K562 (cell line): Measurements from ENCODE around the gene MANBA. TPM values are rescaled to one million over a fixed set of nuclear protein-coding genes. Genes with fewer than 3 reads are reported as not detected.

Source experiments
- ATAC-seq: fragments of 200-7000 bp; cut with Tn5 transposase; 3 replicates; pipeline ENCODE4 v1.9.1; 2020; ENCODE audit warnings: moderate library complexity
- BruUV-seq: library from RNA; stranded (reverse); fragments of 400-500 nt; replicated peaks from 2 replicates; lab custom pipeline; 2021; lab: Mats Ljungman, UMichigan
- CTCF ChIA-PET: fragments of 300-600 bp; formaldehyde crosslinking; extraction: SDS; loops from one replicate; lab custom pipeline; 2021; ENCODE audit warnings: low intra/inter-chr PET ratio; lab: Yijun Ruan, JAX
- POLR2A ChIA-PET: fragments of 300-600, 350-650 bp; sonication (Branson Sonifier 250); formaldehyde crosslinking; extraction: SDS; loops from one replicate; lab custom pipeline; 2021; ENCODE audit warnings: antibody characterized with exemption, inconsistent platforms; lab: Yijun Ruan, JAX
- DNase-seq, 4 experiments: peaks; one replicate each; pipeline versions ENCODE4 v3.0.0 to v3.0.0-alpha.2; 2011 to 2018; ENCODE audit warnings: low spot score in 3 of 4, mixed read lengths in 3 of 4; ENCODE audit errors: extremely low read depth in 1 of 4
- FAIRE-seq: peaks from 2 replicates; lab custom pipeline; 2011; peaks lifted over from hg19 to GRCh38; lab: Jason Lieb, UNC
- H2AFZ ChIP-seq: 2 replicates; pipeline ENCODE4 v1.6.0; 2011; ENCODE audit warnings: low read depth, low read length, control low read depth, inconsistent platforms
- H3K27ac ChIP-seq: fragments of 200-600 bp; 3 replicates; pipeline ENCODE4 v1.8.0; 2011; ENCODE audit warnings: low read depth, mild to moderate bottlenecking, control low read depth, inconsistent platforms, low read length, moderate library complexity, mixed read lengths; ENCODE audit errors: extremely low read depth
- H3K27me3 ChIP-seq, 2 experiments: fragments of 300-600 bp in 1 of 2; 2 replicates in 1 of 2; 3 replicates in 1 of 2; pipeline versions ENCODE4 v1.6.0 to v1.8.0; 2011; ENCODE audit warnings: inconsistent platforms in 2 of 2, low read length in 2 of 2, mild to moderate bottlenecking in 1 of 2, mixed read lengths in 1 of 2, moderate library complexity in 1 of 2; ENCODE audit not compliant: control insufficient read depth in 2 of 2, insufficient read depth in 2 of 2
- H3K36me3 ChIP-seq: fragments of 300-600 bp; 3 replicates; pipeline ENCODE4 v1.8.0; 2011; ENCODE audit warnings: mild to moderate bottlenecking, low read length, inconsistent platforms; ENCODE audit not compliant: control insufficient read depth, insufficient read depth
- H3K4me1 ChIP-seq, 2 experiments: fragments of 200-600 bp in 1 of 2; replicated peaks in 1 of 2; 2 replicates in 1 of 2; 3 replicates in 1 of 2; pipeline versions ENCODE4 v1.5.1 to v1.8.0; 2011; ENCODE audit warnings: inconsistent platforms in 2 of 2, low read length in 2 of 2, mild to moderate bottlenecking in 1 of 2, mixed read lengths in 1 of 2, moderate library complexity in 1 of 2; ENCODE audit not compliant: control insufficient read depth in 2 of 2, insufficient read depth in 2 of 2
- H3K4me2 ChIP-seq: 2 replicates; pipeline ENCODE4 v1.6.1; 2011; ENCODE audit warnings: low read length, control low read depth, inconsistent platforms, mixed read lengths; ENCODE audit not compliant: insufficient read depth
- H3K4me3 ChIP-seq: fragments of 200-600 bp; sonication (generic), shearing (Covaris generic); 2 replicates; pipeline ENCODE4 v1.5.1; 2016; ENCODE audit warnings: control low read depth, inconsistent platforms
- H3K79me2 ChIP-seq: fragments of 200-600 bp; 3 replicates; pipeline ENCODE4 v1.8.0; 2011; ENCODE audit warnings: low read length, inconsistent platforms; ENCODE audit not compliant: control insufficient read depth, insufficient read depth
- H3K9ac ChIP-seq, 2 experiments: 2 replicates each; pipeline versions ENCODE4 v1.6.0 to v1.6.1; 2011; ENCODE audit warnings: low read depth in 2 of 2, low read length in 2 of 2, control low read depth in 1 of 2, inconsistent platforms in 1 of 2, mild to moderate bottlenecking in 1 of 2, mixed read lengths in 1 of 2; ENCODE audit not compliant: insufficient read depth in 1 of 2
- H3K9me1 ChIP-seq: one replicate; pipeline ENCODE4 v1.6.0; 2011; ENCODE audit warnings: inconsistent platforms, mild to moderate bottlenecking, low read length, moderate library complexity; ENCODE audit not compliant: control insufficient read depth, insufficient read depth
- H3K9me3 ChIP-seq: replicated peaks from 2 replicates; pipeline ENCODE4 v1.5.1; 2011; ENCODE audit warnings: low read depth, low read length, inconsistent platforms; ENCODE audit not compliant: control insufficient read depth, insufficient read depth
- H4K20me1 ChIP-seq: replicated peaks from 2 replicates; pipeline ENCODE4 v1.6.1; 2011; ENCODE audit warnings: low read length, inconsistent platforms, mixed read lengths; ENCODE audit not compliant: control insufficient read depth, insufficient read depth
- MEIS2 ChIP-seq: fragments of 450-650 bp; IDR thresholded peaks from 2 replicates; pipeline ENCODE4 v1.6.1; 2014; ENCODE audit warnings: mild to moderate bottlenecking; ENCODE audit not compliant: partially characterized antibody
- ZNF76 ChIP-seq: fragments of 250-450 bp; sonication (Bioruptor Pico); IDR thresholded peaks from 2 replicates; pipeline ENCODE4 v1.4.0; 2020; ENCODE audit warnings: mild to moderate bottlenecking, moderate library complexity, borderline replicate concordance
- WGBS: fragments of 100-300 bp; shearing (Covaris generic); methylation state at CpG from one replicate; pipeline ENCODE4 v1.1.6; 2016; ENCODE audit warnings: low coverage, mixed read lengths; ENCODE audit not compliant: insufficient coverage; ENCODE audit errors: missing lambda C conversion rate; 5-methylcytosine and 5-hydroxymethylcytosine counted together
- in situ Hi-C: fragments of 300-500 bp; cut with MboI; formaldehyde crosslinking; loops from 4 replicates; pipeline ENCODE4 v1.15.0; 2018; ENCODE audit warnings: inconsistent platforms, mixed read lengths
- intact Hi-C: fragments of 100-400 bp; cut with micrococcal nuclease; formaldehyde crosslinking; loops from 2 replicates; pipeline ENCODE4 v1.14.2; 2022
- polyA plus RNA-seq, 8 experiments: library from polyadenylated mRNA; depleted of rRNA in 4 of 8; stranded (reverse) in 5 of 8; unstranded in 3 of 8; fragments of >200 nt; fragmentation: Nextera tagmentation in 2 of 8; fragmentation: Illumina TruSeq in 1 of 8; extraction: Ambion mirVana in 2 of 8; extraction: Trizol in 1 of 8; gene quantifications; 2 replicates each; pipeline versions ENCODE4 v1.2.1 to v1.2.3, GENCODE V29; 2011 to 2014; ENCODE audit warnings: inconsistent platforms in 1 of 8, missing spikeins in 1 of 8
- total RNA-seq, 7 experiments: library from RNA; depleted of rRNA in 6 of 7; stranded (reverse); fragments of >200 nt in 6 of 7; fragmentation: Illumina TruSeq in 2 of 7; extraction: Trizol in 2 of 7; gene quantifications; 2 replicates each; pipeline versions ENCODE4 v1.2.1 to v1.2.3, GENCODE V29; 2011 to 2021; ENCODE audit warnings: low replicate concordance in 1 of 7
- TF ChIP-seq, protein P1 (sequence below): fragments of 450-650 bp; formaldehyde crosslinking; IDR thresholded peaks from 2 replicates; pipeline ENCODE4 v1.4.0; 2022; ENCODE audit warnings: mild to moderate bottlenecking, moderate library complexity

MANBA gene
- total and polyA plus RNA-seq, 9 of the 15 experiments (the other 6 are each of a cell fraction or from before 2014, with no cell fraction given): 1.8 to 12.9 (median 7.7) TPM

DNA sequence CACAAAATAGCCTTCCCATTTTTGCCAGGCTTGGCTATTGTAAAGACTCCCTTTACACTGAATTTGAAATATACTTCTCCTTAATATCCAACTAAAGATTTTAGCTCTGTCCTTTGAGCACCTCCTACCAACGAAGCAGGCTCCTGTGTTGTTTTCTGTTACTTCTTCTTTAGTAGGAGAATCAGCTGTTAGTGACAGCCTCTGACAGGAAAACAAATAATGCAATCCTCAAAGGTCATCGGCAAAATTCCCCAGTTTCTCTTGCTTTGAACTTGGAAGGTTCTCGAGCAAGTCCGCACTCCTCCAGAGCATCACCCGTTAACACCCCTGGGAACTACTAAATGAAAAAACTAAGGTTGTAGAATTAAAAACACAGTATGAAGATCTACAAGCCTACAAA, 66.9 kb downstream of the MANBA start (continued):
- TF ChIP-seq, protein P1, sequence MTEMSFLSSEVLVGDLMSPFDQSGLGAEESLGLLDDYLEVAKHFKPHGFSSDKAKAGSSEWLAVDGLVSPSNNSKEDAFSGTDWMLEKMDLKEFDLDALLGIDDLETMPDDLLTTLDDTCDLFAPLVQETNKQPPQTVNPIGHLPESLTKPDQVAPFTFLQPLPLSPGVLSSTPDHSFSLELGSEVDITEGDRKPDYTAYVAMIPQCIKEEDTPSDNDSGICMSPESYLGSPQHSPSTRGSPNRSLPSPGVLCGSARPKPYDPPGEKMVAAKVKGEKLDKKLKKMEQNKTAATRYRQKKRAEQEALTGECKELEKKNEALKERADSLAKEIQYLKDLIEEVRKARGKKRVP: no peak
- no peak for TF ChIP-seq ZNF76 (CRISPR knock-in tag)
- TF ChIP-seq, all 486 proteins: peak for 0

DNA sequence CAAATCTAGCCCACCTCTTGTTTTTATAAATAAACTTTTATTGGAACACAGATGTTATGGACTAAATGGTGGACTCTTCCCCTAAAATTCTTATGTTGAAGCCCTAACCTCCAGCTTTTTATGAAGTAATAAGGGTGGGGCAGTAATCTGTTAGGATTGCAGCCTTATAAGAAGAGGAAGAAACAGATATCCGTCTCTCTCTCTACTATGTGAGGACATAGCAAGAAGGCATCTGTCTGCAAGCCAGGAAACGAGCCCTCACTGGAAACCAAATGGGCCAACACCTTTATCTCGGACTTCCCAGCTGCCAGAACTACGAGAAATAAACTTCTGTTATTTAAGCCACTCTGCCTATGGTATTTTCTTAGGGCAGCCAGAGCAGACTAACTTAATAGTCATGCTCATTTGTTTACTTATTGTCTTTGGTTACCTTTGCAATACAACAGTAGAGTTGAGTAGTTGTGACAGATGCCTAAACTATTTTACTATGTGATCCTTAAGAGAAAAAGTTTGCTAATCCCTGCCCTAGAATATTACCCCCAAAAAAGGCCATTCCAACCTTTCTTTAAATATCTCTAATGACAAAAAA, 67.4 kb downstream of the MANBA start:
- in situ Hi-C loops: no loop called here
- no peak for TF ChIP-seq MEIS2
- TF ChIP-seq, all 486 proteins: peak for 0
- no peaks in the 10 kb centered on the region for H3K9me1 ChIP-seq
- no peaks in the 10 kb centered on the region for H3K4me1 ChIP-seq
- H3K79me2 ChIP-seq: no peaks in the 10 kb centered on the region; the same call in 2 of the 3 replicates
- H3K4me3 ChIP-seq: no peak overlapping the region
- no peaks in the 10 kb centered on the region for H3K27me3 ChIP-seq
- ATAC-seq (no peak), DNase-seq (no peak), FAIRE-seq (no peak)
- no peak overlapping the region for H3K9ac ChIP-seq
- H3K36me3 ChIP-seq: no peaks in the 10 kb centered on the region
- H3K9me3 ChIP-seq: no peaks in the 10 kb centered on the region
- no peak overlapping the region for H3K27ac ChIP-seq
- intact Hi-C loops: no loop called here
- H2AFZ ChIP-seq: no peak overlapping the region
- ChIA-PET POLR2A (no interaction called here), CTCF (no interaction called here)
- no peak overlapping the region for H3K4me2 ChIP-seq
- no TSS peak for BruUV-seq
- 26% methylated on average over 4 of the region's 4 CpGs for WGBS
- no peaks in the 10 kb centered on the region for H4K20me1 ChIP-seq
